Activated B cell treated with CpG ODN at 0.5 μM for 24 hours (primary cell): Measurements from ENCODE around the gene VKORC1. TPM values are rescaled to one million over a fixed set of nuclear protein-coding genes. Genes with fewer than 3 reads are reported as not detected.

Experiments used
- ATAC-seq: fragments of 200-7000 bp; cut with Tn5 transposase; one replicate; pipeline ENCODE4 v1.10.0; 2021; ENCODE audit warnings: low read depth, mild to moderate bottlenecking, moderate library complexity
- CTCF ChIA-PET: fragments of 350-600 bp; sonication (Branson Sonifier 250); formaldehyde crosslinking; loops from one replicate; lab custom pipeline; 2021; ENCODE audit warnings: antibody characterized with exemption; lab: Charles Lee
- POLR2A ChIA-PET: fragments of 350-600 bp; sonication (Branson Sonifier 250); formaldehyde crosslinking; loops from one replicate; lab custom pipeline; 2021; ENCODE audit warnings: antibody characterized with exemption; lab: Charles Lee
- DNase-seq: peaks from one replicate; pipeline ENCODE4 v3.0.0; 2022
- H3K27ac Mint-ChIP-seq: one replicate; pipeline ENCODE4 v1.8.0; 2020; ENCODE audit warnings: mixed read lengths
- H3K27me3 Mint-ChIP-seq: one replicate; pipeline ENCODE4 v1.8.0; 2021; ENCODE audit warnings: mixed read lengths
- H3K36me3 Mint-ChIP-seq: one replicate; pipeline ENCODE4 v1.8.0; 2021; ENCODE audit warnings: low read depth, mixed read lengths
- H3K4me1 Mint-ChIP-seq: one replicate; pipeline ENCODE4 v1.8.0; 2021; ENCODE audit warnings: mixed read lengths
- H3K4me3 Mint-ChIP-seq: one replicate; pipeline ENCODE4 v1.8.0; 2020; ENCODE audit warnings: mild to moderate bottlenecking, mixed read lengths
- H3K9me3 Mint-ChIP-seq: one replicate; pipeline ENCODE4 v1.8.0; 2020; ENCODE audit warnings: mixed read lengths
- intact Hi-C: fragments of 100-400 bp; cut with micrococcal nuclease; formaldehyde crosslinking; loops from one replicate; pipeline ENCODE4 v1.15.1; 2024
- total RNA-seq: library from RNA; stranded (reverse); gene quantifications from 2 replicates; pipeline ENCODE4 v1.2.3, GENCODE V29; 2022
- TF ChIP-seq, protein P1 (sequence below): fragments of 200-600 bp; IDR thresholded peaks from one replicate; pipeline ENCODE4 v1.8.0; 2022; ENCODE audit warnings: antibody characterized with exemption, mild to moderate bottlenecking

VKORC1 gene
- total RNA-seq, 1 donor from 2014 or later, result 41.9 TPM

- TF ChIP-seq, protein P1, sequence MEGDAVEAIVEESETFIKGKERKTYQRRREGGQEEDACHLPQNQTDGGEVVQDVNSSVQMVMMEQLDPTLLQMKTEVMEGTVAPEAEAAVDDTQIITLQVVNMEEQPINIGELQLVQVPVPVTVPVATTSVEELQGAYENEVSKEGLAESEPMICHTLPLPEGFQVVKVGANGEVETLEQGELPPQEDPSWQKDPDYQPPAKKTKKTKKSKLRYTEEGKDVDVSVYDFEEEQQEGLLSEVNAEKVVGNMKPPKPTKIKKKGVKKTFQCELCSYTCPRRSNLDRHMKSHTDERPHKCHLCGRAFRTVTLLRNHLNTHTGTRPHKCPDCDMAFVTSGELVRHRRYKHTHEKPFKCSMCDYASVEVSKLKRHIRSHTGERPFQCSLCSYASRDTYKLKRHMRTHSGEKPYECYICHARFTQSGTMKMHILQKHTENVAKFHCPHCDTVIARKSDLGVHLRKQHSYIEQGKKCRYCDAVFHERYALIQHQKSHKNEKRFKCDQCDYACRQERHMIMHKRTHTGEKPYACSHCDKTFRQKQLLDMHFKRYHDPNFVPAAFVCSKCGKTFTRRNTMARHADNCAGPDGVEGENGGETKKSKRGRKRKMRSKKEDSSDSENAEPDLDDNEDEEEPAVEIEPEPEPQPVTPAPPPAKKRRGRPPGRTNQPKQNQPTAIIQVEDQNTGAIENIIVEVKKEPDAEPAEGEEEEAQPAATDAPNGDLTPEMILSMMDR, result no peak
- intact Hi-C loops, result no loop called here
- DNase-seq, result no peak
- Mint-ChIP-seq H3K27ac (no peak overlapping the region), H3K27me3 (no peaks in the 10 kb centered on the region), H3K9me3 (no peaks in the 10 kb centered on the region), H3K4me3 (no peak overlapping the region), H3K4me1 (no peaks in the 10 kb centered on the region), H3K36me3 (peaks cover 73% of the 10 kb centered on the region)
- ChIA-PET CTCF (no interaction called here), POLR2A (interaction anchor here (1.7 to 2.3 kb wide), 2 partner anchors 12 to 13 kb away, joined by 10 to 16 read pairs; partner anchors contain the start of gene KAT8)
- ATAC-seq, result no peak
Observed at GRCh38 chr16:31130336-31130891, 35.8 kb upstream of the VKORC1 start.

GRCh38 chr16:31129568-31130335 lies 35.2 kb upstream of the VKORC1 start:
- Mint-ChIP-seq H3K4me3 (no peak overlapping the region), H3K27me3 (no peaks in the 10 kb centered on the region)

GRCh38 chr16:31128711-31129567 lies 34.3 kb upstream of the VKORC1 start:
- H3K27me3 Mint-ChIP-seq, result no peaks in the 10 kb centered on the region
- H3K4me1 Mint-ChIP-seq, result no peaks in the 10 kb centered on the region
- intact Hi-C loops, result no loop called here
- no peak overlapping the region for H3K4me3 Mint-ChIP-seq
- DNase-seq, result no peak
- peaks cover 82% of the 10 kb centered on the region for H3K36me3 Mint-ChIP-seq
- no peaks in the 10 kb centered on the region for H3K9me3 Mint-ChIP-seq
- POLR2A ChIA-PET, result interaction anchor here (1.7 to 2.3 kb wide), 2 partner anchors 11 to 13 kb away, joined by 10 to 16 read pairs; partner anchors contain the start of gene KAT8
- no peak overlapping the region for H3K27ac Mint-ChIP-seq
- no peak for ATAC-seq
- TF ChIP-seq, protein P1, result no peak
- CTCF ChIA-PET, result no interaction called here

More at GRCh38 chr16:31129568-31130335, 35.2 kb upstream of the VKORC1 start:
- TF ChIP-seq, protein P1, result no peak
- Mint-ChIP-seq H3K27ac (no peak overlapping the region), H3K36me3 (peaks cover 77% of the 10 kb centered on the region), H3K9me3 (no peaks in the 10 kb centered on the region), H3K4me1 (no peaks in the 10 kb centered on the region)
- DNase-seq (no peak), ATAC-seq (no peak)
- CTCF ChIA-PET, result no interaction called here
- POLR2A ChIA-PET, result interaction anchor here (1.7 to 2.3 kb wide), 2 partner anchors 12 to 13 kb away, joined by 10 to 16 read pairs; partner anchors contain the start of gene KAT8
- intact Hi-C loops, result no loop called here

DNA sequence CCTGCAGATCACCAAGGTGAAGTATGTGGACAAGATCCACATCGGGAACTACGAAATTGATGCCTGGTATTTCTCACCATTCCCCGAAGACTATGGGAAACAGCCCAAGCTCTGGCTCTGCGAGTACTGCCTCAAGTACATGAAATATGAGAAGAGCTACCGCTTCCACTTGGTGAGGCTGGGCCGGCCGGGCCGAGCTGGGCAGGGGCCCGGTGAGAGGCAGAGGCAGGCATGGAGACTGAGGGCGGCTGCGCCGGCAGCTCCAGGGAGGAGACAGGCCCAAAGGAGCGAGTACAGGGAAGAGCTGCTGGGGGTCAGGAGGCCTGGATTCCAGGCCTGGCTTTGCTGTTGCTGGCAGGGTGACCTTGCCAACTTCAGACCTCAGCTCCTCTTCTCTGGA lies 32.6 kb upstream of the VKORC1 start:
- H3K9me3 Mint-ChIP-seq, result no peaks in the 10 kb centered on the region
- peaks cover 79% of the 10 kb centered on the region for H3K36me3 Mint-ChIP-seq
- DNase-seq, result no peak
- TF ChIP-seq, protein P1, result no peak
- ChIA-PET POLR2A (interaction anchor here (1.3 kb wide), 1 partner anchor 10 kb away, joined by 7 read pairs; the partner anchor contains the start of gene KAT8), CTCF (no interaction called here)
- H3K27ac Mint-ChIP-seq, result no peak overlapping the region
- H3K4me3 Mint-ChIP-seq, result no peak overlapping the region
- H3K4me1 Mint-ChIP-seq, result no peaks in the 10 kb centered on the region
- intact Hi-C loops, result no loop called here
- H3K27me3 Mint-ChIP-seq, result no peaks in the 10 kb centered on the region
- ATAC-seq, result no peak
